Measurements from ENCODE around the gene ITGAD.

ITGAD gene

GRCh38 chr16:31393056-31393455, at the start of gene ITGAD:
TSS of gene ITGAD (plus strand) at chr16:31393335. CDS start at chr16:31393361, 26 bp downstream.
- no peak for DNase-seq

GRCh38 chr16:31344712-31345111, 48.4 kb upstream of the ITGAD start:
- no peak for DNase-seq

- no peak for DNase-seq
Measured at GRCh38 chr16:31347445-31347844, 45.7 kb upstream of the ITGAD start.

- no peak for DNase-seq
Measured at GRCh38 chr16:31348579-31348978, 44.6 kb upstream of the ITGAD start.

- DNase-seq, result no peak
Measured at GRCh38 chr16:31350275-31351005, 42.7 kb upstream of the ITGAD start.

- DNase-seq, result no peak
Measured at GRCh38 chr16:31351246-31351941, 41.7 kb upstream of the ITGAD start.

- DNase-seq, result no peak
Measured at GRCh38 chr16:31351942-31352325, 41.2 kb upstream of the ITGAD start.

- DNase-seq, result no peak
Measured at GRCh38 chr16:31352376-31353115, 40.6 kb upstream of the ITGAD start.

- DNase-seq, result peak; percentile 40
Measured at GRCh38 chr16:31354394-31355291, 38.5 kb upstream of the ITGAD start, which contains the start of gene ITGAX. TSS of gene ITGAX (plus strand) at chr16:31355176. CDS start at chr16:31355255, 79 bp downstream.

GRCh38 chr16:31355431-31356100, 37.6 kb upstream of the ITGAD start:
- no peak for DNase-seq

- no peak for DNase-seq
Measured at GRCh38 chr16:31356566-31357323, 36.4 kb upstream of the ITGAD start.

- DNase-seq, result no peak
Measured at GRCh38 chr16:31357324-31358109, 35.6 kb upstream of the ITGAD start.

GRCh38 chr16:31360251-31360650, 32.9 kb upstream of the ITGAD start:
- no peak for DNase-seq

GRCh38 chr16:31361201-31362110, 31.7 kb upstream of the ITGAD start:
- no peak for DNase-seq

- DNase-seq, result no peak
Measured at GRCh38 chr16:31362476-31363405, 30.4 kb upstream of the ITGAD start.

GRCh38 chr16:31363721-31364120, 29.4 kb upstream of the ITGAD start:
- no peak for DNase-seq

- no peak for DNase-seq
Measured at GRCh38 chr16:31364421-31364820, 28.7 kb upstream of the ITGAD start.
